Stomach smooth muscle (tissue), 2 donors: ENCODE measurements around the gene KLHL33.

Source experiments
- H3K27ac ChIP-seq: one replicate; pipeline ENCODE4 v1.7.0; 2013; ENCODE audit warnings: mild to moderate bottlenecking, low read length, inconsistent platforms
- H3K27me3 ChIP-seq, 2 donors: one replicate each; pipeline ENCODE4 v1.7.0; 2013; ENCODE audit warnings: low read length in 2 of 2; ENCODE audit not compliant: insufficient read depth in 2 of 2, control insufficient read depth in 1 of 2
- H3K36me3 ChIP-seq, 2 donors: one replicate each; pipeline ENCODE4 v1.7.0; 2013; ENCODE audit warnings: low read length in 2 of 2; ENCODE audit not compliant: control insufficient read depth in 2 of 2, insufficient read depth in 2 of 2
- H3K4me1 ChIP-seq: one replicate; pipeline ENCODE4 v1.7.0; 2013; ENCODE audit warnings: low read length; ENCODE audit not compliant: control insufficient read depth, insufficient read depth
- H3K4me3 ChIP-seq, 2 donors: one replicate each; pipeline ENCODE4 v1.7.0; 2013; ENCODE audit warnings: low read length in 2 of 2
- H3K9ac ChIP-seq, 2 donors: one replicate each; pipeline ENCODE4 v1.7.0; 2013; ENCODE audit warnings: low read length in 2 of 2, mild to moderate bottlenecking in 1 of 2
- H3K9me3 ChIP-seq, 2 donors: one replicate each; pipeline ENCODE4 v1.7.0; 2013; ENCODE audit warnings: low read length in 2 of 2; ENCODE audit not compliant: control insufficient read depth in 2 of 2
- donor health status: healthy.
- donor health status: Pancreatic carcinoma.

Gene KLHL33

GRCh38 chr14:20412411-20412810 lies 23.6 kb downstream of the KLHL33 start:
- Histone ChIP-seq H3K27ac (peak overlapping the region; percentile 96), H3K27me3 (no peaks in the 10 kb centered on the region), H3K4me1 (peaks cover 15% of the 10 kb centered on the region), H3K4me3 (peak overlapping the region; percentile 82 to 96), H3K9ac (peak overlapping the region; percentile 85 to 97), H3K36me3 (peaks cover 9 to 10% of the 10 kb centered on the region in 2 donors), H3K9me3 (no peaks in the 10 kb centered on the region)

- no peak overlapping the region for H3K4me3 ChIP-seq
- H3K9me3 ChIP-seq = no peaks in the 10 kb centered on the region
- no peak overlapping the region for H3K9ac ChIP-seq
- peaks cover 12% of the 10 kb centered on the region for H3K4me1 ChIP-seq
- H3K36me3 ChIP-seq = peaks cover 31 to 34% of the 10 kb centered on the region in 2 donors
- H3K27ac ChIP-seq = no peak overlapping the region
- no peaks in the 10 kb centered on the region for H3K27me3 ChIP-seq
These were observed 26.7 kb downstream of the KLHL33 start for GRCh38 chr14:20409226-20409625.

GRCh38 chr14:20403521-20403920 lies 32.4 kb downstream of the KLHL33 start:
- H3K9ac ChIP-seq = no peak overlapping the region
- no peak overlapping the region for H3K4me3 ChIP-seq
- H3K4me1 ChIP-seq = no peaks in the 10 kb centered on the region
- no peaks in the 10 kb centered on the region for H3K9me3 ChIP-seq
- no peak overlapping the region for H3K27ac ChIP-seq
- H3K36me3 ChIP-seq = peaks cover 57 to 61% of the 10 kb centered on the region in 2 donors
- no peaks in the 10 kb centered on the region for H3K27me3 ChIP-seq

GRCh38 chr14:20400965-20401593 lies 34.9 kb downstream of the KLHL33 start:
- Histone ChIP-seq H3K4me1 (no peaks in the 10 kb centered on the region), H3K9ac (no peak overlapping the region), H3K9me3 (no peaks in the 10 kb centered on the region), H3K4me3 (no peak overlapping the region), H3K27ac (no peak overlapping the region), H3K27me3 (no peaks in the 10 kb centered on the region), H3K36me3 (peaks cover 42 to 52% of the 10 kb centered on the region in 2 donors)

GRCh38 chr14:20400589-20400964 lies 35.4 kb downstream of the KLHL33 start:
- H3K27ac ChIP-seq = no peak overlapping the region
- H3K9ac ChIP-seq = no peak overlapping the region
- no peaks in the 10 kb centered on the region for H3K9me3 ChIP-seq
- no peaks in the 10 kb centered on the region for H3K27me3 ChIP-seq
- H3K36me3 ChIP-seq = peaks cover 45 to 52% of the 10 kb centered on the region in 2 donors
- H3K4me3 ChIP-seq = no peak overlapping the region
- H3K4me1 ChIP-seq = no peaks in the 10 kb centered on the region

- Histone ChIP-seq H3K27ac (no peak overlapping the region), H3K4me3 (no peak overlapping the region), H3K9ac (no peak overlapping the region), H3K36me3 (peaks cover 41% of the 10 kb centered on the region in 2 donors), H3K27me3 (no peaks in the 10 kb centered on the region), H3K9me3 (no peaks in the 10 kb centered on the region), H3K4me1 (no peaks in the 10 kb centered on the region)
These were observed 38.5 kb downstream of the KLHL33 start for GRCh38 chr14:20397511-20397910.

- Histone ChIP-seq H3K27me3 (no peaks in the 10 kb centered on the region), H3K4me3 (no peak overlapping the region), H3K4me1 (no peaks in the 10 kb centered on the region), H3K36me3 (peaks cover 64 to 67% of the 10 kb centered on the region in 2 donors), H3K27ac (no peak overlapping the region), H3K9me3 (no peaks in the 10 kb centered on the region), H3K9ac (no peak overlapping the region)
These were observed 44.5 kb downstream of the KLHL33 start for GRCh38 chr14:20391505-20391904.

GRCh38 chr14:20388159-20388558 lies 47.8 kb downstream of the KLHL33 start:
- Histone ChIP-seq H3K4me3 (no peak overlapping the region), H3K4me1 (no peaks in the 10 kb centered on the region), H3K27ac (no peak overlapping the region), H3K36me3 (peaks cover 74 to 77% of the 10 kb centered on the region in 2 donors), H3K27me3 (no peaks in the 10 kb centered on the region), H3K9me3 (no peaks in the 10 kb centered on the region), H3K9ac (no peak overlapping the region)

GRCh38 chr14:20387576-20387975 lies 48.4 kb downstream of the KLHL33 start:
- H3K9me3 ChIP-seq = no peaks in the 10 kb centered on the region
- no peaks in the 10 kb centered on the region for H3K27me3 ChIP-seq
- no peaks in the 10 kb centered on the region for H3K4me1 ChIP-seq
- H3K9ac ChIP-seq = no peak overlapping the region
- H3K36me3 ChIP-seq = peaks cover 78 to 79% of the 10 kb centered on the region in 2 donors
- H3K4me3 ChIP-seq = no peak overlapping the region
- no peak overlapping the region for H3K27ac ChIP-seq

- Histone ChIP-seq H3K36me3 (peaks cover 78 to 86% of the 10 kb centered on the region in 2 donors), H3K9me3 (no peaks in the 10 kb centered on the region)
These were observed 49.6 kb downstream of the KLHL33 start for GRCh38 chr14:20386276-20386855.

GRCh38 chr14:20384886-20385285 lies 51.1 kb downstream of the KLHL33 start:
- no peak overlapping the region for H3K27ac ChIP-seq
- H3K9me3 ChIP-seq = no peaks in the 10 kb centered on the region
- H3K36me3 ChIP-seq = peaks cover 80 to 85% of the 10 kb centered on the region in 2 donors
- no peak overlapping the region for H3K4me3 ChIP-seq
- no peaks in the 10 kb centered on the region for H3K27me3 ChIP-seq
- H3K4me1 ChIP-seq = no peaks in the 10 kb centered on the region
- H3K9ac ChIP-seq = no peak overlapping the region

More at GRCh38 chr14:20386276-20386855, 49.6 kb downstream of the KLHL33 start:
- Histone ChIP-seq H3K27me3 (no peaks in the 10 kb centered on the region), H3K4me1 (no peaks in the 10 kb centered on the region), H3K9ac (no peak overlapping the region), H3K27ac (no peak overlapping the region), H3K4me3 (no peak overlapping the region)
